Measurements from ENCODE around the gene SH3GL1. TPM values are rescaled to one million over a fixed set of nuclear protein-coding genes. Genes with fewer than 3 reads are reported as not detected.

SH3GL1 gene
- total RNA-seq = 10 to 100 TPM; 35.4 to 54.7 TPM

- Histone ChIP-seq H3K27ac (peak within 1 kb of the TSS; percentile 97 to 98), H3K9me3 (no peaks in the 10 kb centered on the region), H3K4me1 (replicated peaks) (peaks cover 22% of the 10 kb centered on the region), H3K27me3 (replicated peaks; ENCODE audit: insufficient read depth) (no peaks in the 10 kb centered on the region), H3K36me3 (no peaks in the 10 kb centered on the region), H3K4me3 (peak within 1 kb of the TSS; percentile 94 to 95)
- TF ChIP-seq POLR2A (IDR thresholded peaks at IDR 0.05) (peak; percentile 49), POLR2AphosphoS5 (IDR thresholded peaks at IDR 0.05) (peak; percentile 95)
- TF ChIP-seq, protein P1, sequence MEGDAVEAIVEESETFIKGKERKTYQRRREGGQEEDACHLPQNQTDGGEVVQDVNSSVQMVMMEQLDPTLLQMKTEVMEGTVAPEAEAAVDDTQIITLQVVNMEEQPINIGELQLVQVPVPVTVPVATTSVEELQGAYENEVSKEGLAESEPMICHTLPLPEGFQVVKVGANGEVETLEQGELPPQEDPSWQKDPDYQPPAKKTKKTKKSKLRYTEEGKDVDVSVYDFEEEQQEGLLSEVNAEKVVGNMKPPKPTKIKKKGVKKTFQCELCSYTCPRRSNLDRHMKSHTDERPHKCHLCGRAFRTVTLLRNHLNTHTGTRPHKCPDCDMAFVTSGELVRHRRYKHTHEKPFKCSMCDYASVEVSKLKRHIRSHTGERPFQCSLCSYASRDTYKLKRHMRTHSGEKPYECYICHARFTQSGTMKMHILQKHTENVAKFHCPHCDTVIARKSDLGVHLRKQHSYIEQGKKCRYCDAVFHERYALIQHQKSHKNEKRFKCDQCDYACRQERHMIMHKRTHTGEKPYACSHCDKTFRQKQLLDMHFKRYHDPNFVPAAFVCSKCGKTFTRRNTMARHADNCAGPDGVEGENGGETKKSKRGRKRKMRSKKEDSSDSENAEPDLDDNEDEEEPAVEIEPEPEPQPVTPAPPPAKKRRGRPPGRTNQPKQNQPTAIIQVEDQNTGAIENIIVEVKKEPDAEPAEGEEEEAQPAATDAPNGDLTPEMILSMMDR (IDR thresholded peaks at IDR 0.05) = peak; percentile 98 to 100 (median 98)
- peak; percentile 92 for DNase-seq (ENCODE audit: low spot score)
- intact Hi-C loops (cut with DNase I) = loop anchor here (5.0 to 10.0 kb wide), 3 partner anchors 57 to 136 kb away; partner anchors contain the start of genes MPND and UBXN6
- WGBS = 1% methylated on average over 89 of the region's 90 CpGs
Observed at GRCh38 chr19:4400135-4400936, at the start of gene SH3GL1. Gene SH3GL1 (minus strand): TSS chr19:4400547. CDS start chr19:4400368, 179 bp downstream.

DNA sequence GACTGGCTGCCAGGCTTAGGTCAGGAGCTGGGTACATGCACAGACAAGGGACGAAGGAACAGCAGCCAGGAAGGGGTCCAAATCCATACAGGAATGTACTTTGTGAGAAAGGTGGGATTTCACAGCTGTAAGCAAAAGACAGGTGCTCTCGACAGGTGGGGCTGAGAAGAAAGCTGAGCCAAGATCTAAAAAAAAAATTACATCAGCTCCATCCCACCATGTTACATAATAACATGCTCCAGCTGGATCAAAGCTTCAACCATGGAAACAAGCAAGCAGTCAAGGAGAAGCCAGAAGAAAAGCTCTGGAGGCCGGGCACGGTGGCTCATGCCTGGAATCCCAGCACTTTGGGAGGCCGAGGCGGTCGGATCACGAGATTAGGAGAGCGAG is 49.3 kb upstream of the SH3GL1 start:
- WGBS = 65% methylated on average over 9 of the region's 9 CpGs
- H3K36me3 ChIP-seq = peaks cover 40 to 47% of the 10 kb centered on the region in 2 donors
- no peaks in the 10 kb centered on the region for H3K4me1 ChIP-seq (replicated peaks)
- no peak overlapping the region for H3K4me3 ChIP-seq
- intact Hi-C loops (cut with DNase I) = no loop called here
- TF ChIP-seq POLR2AphosphoS5 (IDR thresholded peaks at IDR 0.05) (no peak), POLR2A (IDR thresholded peaks at IDR 0.05) (no peak)
- TF ChIP-seq, protein P1 (IDR thresholded peaks at IDR 0.05) = no peak
- H3K9me3 ChIP-seq = no peaks in the 10 kb centered on the region
- H3K27me3 ChIP-seq (replicated peaks; ENCODE audit: insufficient read depth) = no peaks in the 10 kb centered on the region
- H3K27ac ChIP-seq = peak overlapping the region; percentile 67 to 76
- DNase-seq (ENCODE audit: low spot score) = no peak

DNA sequence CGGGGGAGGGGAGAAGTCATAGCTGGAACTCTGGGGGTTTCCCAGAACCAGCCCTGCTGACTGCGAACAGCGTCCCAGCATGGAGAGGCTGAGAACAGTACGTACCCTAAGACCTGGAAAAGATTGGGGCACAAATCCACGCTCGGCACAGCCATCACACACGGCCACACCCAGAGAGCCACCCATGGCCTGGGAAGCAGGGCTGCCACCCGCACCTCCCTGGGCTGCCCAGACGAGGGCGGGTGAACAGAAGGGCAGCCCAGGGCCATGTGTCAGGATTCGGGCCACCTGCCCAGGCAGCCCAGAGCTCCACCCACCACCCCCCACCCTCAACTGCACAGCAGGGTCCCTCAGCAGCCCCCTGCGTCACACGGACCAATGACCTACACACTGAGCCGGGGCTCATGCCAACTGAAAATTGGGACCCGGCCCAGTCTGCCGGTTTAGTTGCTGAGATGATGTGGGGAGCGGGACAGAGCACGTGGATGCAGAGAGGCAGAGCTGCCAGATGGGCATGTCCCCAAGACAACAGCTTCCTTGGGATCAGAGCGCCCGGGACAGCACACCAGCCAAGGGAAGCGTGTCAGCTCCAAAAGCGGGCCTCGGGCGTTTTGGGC is 48.8 kb upstream of the SH3GL1 start:
- Histone ChIP-seq H3K27me3 (replicated peaks; ENCODE audit: insufficient read depth) (no peaks in the 10 kb centered on the region), H3K4me3 (no peak overlapping the region), H3K27ac (peak overlapping the region; percentile 67 to 76), H3K4me1 (replicated peaks) (no peaks in the 10 kb centered on the region), H3K9me3 (no peaks in the 10 kb centered on the region), H3K36me3 (peaks cover 40 to 48% of the 10 kb centered on the region in 2 donors)
- intact Hi-C loops (cut with DNase I) = no loop called here
- peak; percentile 89 for DNase-seq (ENCODE audit: low spot score)
- 27% methylated on average over 19 of the region's 24 CpGs for WGBS
- TF ChIP-seq POLR2AphosphoS5 (IDR thresholded peaks at IDR 0.05) (peak; percentile 88), POLR2A (IDR thresholded peaks at IDR 0.05) (no peak)
- TF ChIP-seq, protein P1 (IDR thresholded peaks at IDR 0.05) = peak in 1 of 4 experiments; percentile 29

GRCh38 chr19:4448147-4448985 is 48.0 kb upstream of the SH3GL1 start:
- Histone ChIP-seq H3K4me3 (no peak overlapping the region), H3K27ac (peak overlapping the region; percentile 67 to 76), H3K27me3 (replicated peaks; ENCODE audit: insufficient read depth) (no peaks in the 10 kb centered on the region), H3K9me3 (no peaks in the 10 kb centered on the region), H3K36me3 (peaks cover 40 to 48% of the 10 kb centered on the region in 2 donors), H3K4me1 (replicated peaks) (no peaks in the 10 kb centered on the region)
- 66% methylated on average over 30 of the region's 30 CpGs for WGBS
- intact Hi-C loops (cut with DNase I) = no loop called here
- TF ChIP-seq, protein P1 (IDR thresholded peaks at IDR 0.05) = no peak
- no peak for TF ChIP-seq POLR2A (IDR thresholded peaks at IDR 0.05)
- no peak for TF ChIP-seq POLR2AphosphoS5 (IDR thresholded peaks at IDR 0.05)
- no peak for DNase-seq (ENCODE audit: low spot score)

Measured in prostate gland (tissue), 2 donors.